ENCODE measurements around the gene GSX1.
A peak's percentile ranks its signal among the peaks of the same experiment; 100 is the strongest.
"Not testable (repeated sequence)": the region's sequence is repeated elsewhere in the genome, so short reads cannot be mapped to it uniquely, and the experiment has no call there.

Gene GSX1

GRCh38 chr13:27792393-27793218, at the start of gene GSX1:
GSX1 (plus strand) TSS chr13:27792483; CDS start chr13:27792691, 208 bp downstream.
- peak; percentile 75 for DNase-seq

DNA sequence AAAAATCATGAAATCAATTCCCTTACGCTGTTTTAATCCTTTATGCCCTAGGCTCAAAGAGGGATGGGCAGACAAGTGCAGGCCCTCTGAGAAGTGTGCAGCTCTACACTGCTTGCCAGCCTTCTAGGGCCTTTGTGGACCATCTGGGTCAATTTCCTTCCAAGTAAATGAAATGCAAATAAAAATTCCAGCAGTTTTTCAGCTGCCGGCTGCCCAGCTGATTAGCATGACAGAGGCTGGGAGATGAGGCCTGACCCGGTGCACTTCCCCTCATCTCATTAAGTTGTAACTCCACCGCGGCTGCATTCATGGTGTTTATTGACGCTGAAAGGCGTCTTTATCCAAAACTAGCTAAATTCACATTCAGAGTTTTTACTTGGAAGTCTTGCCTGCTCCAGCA, 47.5 kb upstream of the GSX1 start:
- DNase-seq = no peak

DNA sequence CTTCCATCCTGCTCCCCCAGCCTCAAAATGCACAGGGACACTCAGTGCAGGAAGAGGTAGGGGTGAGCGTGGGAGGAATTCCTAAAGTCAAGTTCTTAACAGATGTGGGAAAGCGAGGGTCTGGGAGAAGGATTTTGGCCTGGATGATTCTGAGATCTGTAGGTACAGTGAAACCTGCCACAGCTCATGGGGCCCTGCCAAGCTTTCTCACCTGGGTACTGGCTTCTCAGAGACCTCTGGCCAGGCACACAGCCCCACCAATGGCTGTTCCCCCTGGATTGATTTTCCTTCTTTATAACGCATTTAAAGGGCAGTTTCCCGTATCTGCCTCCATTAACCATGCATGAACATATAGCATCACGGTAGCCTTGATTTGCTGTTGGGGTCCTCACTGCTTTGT, 47.0 kb upstream of the GSX1 start:
- no peak for DNase-seq

- not testable (repeated sequence) for DNase-seq
Observed at GRCh38 chr13:27748143-27748542, 44.1 kb upstream of the GSX1 start.

DNA sequence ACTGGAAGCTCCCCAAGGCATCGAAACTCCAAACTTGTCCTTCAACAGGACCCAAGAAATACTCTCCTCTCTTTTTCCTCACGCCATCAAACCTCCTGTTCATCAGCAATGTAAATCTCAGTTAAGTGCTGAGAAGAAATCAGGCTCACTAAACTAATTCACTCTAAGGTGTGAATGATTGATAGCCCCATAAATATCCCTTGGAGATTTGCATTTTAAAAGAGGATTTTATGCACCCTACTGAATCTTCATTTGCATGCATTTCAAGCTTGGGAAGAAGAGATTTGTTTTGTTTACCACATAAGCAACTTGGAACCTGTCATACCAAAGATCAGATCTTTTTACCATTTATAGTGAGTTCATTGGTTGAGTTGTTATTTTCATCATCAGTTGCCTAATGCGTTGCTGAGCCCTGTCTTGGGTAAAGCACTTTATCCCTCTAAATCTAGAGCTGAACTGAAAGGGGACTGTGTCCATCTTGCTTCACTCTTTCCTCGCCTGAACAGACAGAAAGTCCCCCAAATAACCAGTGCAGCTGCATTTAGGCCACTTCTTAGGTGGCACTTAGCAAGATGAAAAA, 40.2 kb upstream of the GSX1 start:
- no peak for DNase-seq

DNA sequence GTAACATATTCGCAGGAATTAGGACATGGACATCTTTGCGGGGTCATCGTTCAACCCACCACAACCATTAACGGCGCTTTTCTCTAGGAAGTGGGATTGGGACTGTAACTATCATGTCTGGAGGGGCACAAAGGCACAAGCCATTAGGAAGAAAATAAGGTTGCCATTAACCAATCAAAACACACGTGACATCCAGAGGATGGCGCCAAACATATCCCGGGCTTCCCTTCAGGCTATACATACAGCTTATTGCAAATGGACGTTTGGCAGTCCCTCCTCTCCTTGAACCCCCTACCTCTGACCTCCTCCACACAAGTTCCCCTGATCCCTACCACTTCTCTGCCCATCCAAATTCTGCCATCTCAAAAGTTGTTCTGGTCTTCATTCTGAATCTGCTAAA, 26.6 kb upstream of the GSX1 start:
- DNase-seq = no peak

DNA sequence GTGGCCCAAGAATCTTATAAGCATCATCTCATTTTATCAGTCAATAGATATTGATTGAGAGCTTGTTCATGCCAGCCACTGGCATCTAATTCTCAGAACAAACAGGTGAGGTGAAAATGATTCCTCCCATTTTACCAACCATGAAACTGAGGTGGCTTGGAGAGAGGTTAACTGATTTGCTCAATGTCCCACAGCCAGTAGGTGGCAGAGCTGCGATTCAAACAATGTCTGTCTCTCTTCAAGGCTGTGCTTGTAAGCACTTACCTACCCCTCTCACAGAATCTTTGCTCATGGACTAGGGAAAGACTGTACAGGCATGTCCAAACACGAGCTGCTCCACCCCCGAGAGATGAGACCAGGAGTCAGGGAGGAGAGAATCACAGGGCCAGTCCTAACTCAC, 21.5 kb upstream of the GSX1 start:
- no peak for DNase-seq

- DNase-seq = no peak
Observed at GRCh38 chr13:27772651-27773425, 19.4 kb upstream of the GSX1 start.

- DNase-seq = no peak
Observed at GRCh38 chr13:27774169-27774568, 18.1 kb upstream of the GSX1 start.

DNA sequence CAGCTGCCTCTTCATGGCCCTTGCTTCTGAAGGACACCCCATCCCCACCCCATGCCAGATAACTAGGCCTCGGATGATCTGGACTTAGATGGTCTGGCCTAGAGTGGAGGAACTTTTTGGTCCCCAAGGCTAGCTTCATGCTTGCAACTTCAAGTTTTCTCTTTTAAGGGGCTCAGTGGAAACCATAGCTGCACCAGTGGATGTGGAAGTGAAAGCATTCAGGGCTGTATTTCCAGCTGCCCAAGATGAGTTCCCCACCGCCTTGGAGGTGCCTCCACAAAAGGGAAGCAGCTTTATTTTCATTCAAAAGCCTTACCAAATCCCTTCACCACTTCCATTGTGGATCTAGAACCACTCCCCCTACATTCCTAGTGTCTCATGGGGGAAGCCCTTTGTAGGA, 17.6 kb upstream of the GSX1 start:
- DNase-seq = no peak

- no peak for DNase-seq
Observed at GRCh38 chr13:27775943-27776342, 16.3 kb upstream of the GSX1 start.

GRCh38 chr13:27782151-27782550, 10.1 kb upstream of the GSX1 start:
- no peak for DNase-seq

DNA sequence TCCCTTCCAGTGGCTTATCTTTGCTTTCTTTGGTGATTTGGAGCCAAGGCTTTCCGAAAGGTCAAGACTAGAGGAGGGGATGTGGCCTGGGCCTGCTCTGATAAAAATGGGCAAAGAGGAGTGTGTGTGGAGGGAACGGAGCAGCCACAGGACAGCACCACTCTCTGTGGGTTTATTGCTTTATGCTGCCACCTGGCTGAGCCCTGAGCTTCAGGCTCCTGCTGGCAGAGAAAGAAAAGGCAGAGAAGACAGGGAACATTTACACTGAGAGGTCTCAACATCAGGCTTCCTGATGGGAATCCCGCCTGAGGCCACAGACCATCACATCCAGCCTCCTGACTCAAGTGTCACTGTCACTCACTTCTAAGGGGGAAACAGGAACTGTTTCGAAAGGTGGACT, 9.2 kb upstream of the GSX1 start:
- DNase-seq = no peak

DNA sequence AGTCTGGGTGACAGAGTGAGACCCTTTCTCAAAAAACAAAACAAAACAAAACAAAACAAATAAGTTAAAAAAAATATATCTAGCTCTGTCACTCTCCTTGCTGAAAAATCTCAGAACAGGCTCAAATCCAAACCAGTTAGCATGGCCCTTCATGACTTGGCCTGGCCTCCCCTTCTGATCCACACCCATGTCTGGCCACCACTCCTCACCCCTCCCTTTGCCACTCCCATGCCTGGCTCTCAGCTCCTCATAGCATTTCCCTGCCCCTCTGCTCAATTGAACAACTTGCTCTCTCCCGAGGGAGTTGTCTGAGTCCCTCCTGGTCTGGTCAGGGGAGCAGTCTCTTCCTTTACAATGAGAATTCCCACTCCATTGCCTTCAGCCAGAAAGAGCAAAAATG, 4.0 kb upstream of the GSX1 start:
- DNase-seq = no peak

- DNase-seq = no peak
Observed at GRCh38 chr13:27789153-27789494, 3.2 kb upstream of the GSX1 start.

GRCh38 chr13:27789495-27790303, 2.6 kb upstream of the GSX1 start:
- DNase-seq = no peak

DNA sequence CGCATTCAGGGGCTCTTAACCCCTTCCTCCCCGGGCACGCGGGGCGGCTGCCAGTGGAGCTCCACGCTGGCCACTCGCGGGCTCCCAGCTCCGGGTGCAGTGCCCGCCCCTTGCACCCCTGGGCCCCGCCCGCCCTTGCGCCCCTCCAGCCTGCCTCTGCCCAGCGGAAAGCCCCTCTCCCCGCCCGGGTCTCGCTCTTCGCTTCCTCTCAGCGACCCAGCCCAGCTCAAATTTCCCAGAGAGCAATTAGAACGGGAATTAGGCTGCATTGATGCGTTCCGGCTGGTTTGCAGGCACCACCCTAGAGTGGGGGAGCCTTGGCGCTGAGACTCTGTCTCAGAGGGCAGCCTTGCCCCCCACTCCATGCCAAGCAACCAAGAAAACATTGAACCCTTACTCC, 1.8 kb upstream of the GSX1 start:
- DNase-seq = no peak

GRCh38 chr13:27791146-27791900, 960 bp upstream of the GSX1 start:
- DNase-seq = no peak

DNA sequence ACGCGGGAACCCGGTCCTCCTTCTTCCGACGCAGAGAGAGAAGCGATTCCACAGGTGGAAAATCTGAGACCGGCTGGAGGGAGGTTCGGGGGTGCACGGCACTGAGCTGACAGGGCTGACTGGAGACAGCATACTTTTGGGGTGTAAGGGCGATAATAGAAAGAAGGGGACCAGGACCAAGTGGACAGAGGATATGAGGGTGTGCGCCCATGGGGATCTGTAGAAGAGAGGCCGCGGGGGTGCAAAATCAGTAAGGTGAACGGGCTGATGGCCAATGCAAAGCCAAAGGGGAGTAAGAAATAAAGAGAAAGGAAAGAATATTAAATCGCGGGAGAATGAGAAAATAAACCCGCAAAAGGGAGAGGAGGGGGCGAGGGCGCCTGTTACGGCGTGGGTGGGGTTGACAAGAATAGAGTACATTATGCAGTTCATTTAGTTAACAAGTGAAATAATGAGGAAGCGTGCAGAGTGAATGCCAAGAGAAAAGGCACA, 336 bp upstream of the GSX1 start:
- DNase-seq = no peak

GRCh38 chr13:27793507-27794367, 1.5 kb downstream of the GSX1 start:
- DNase-seq = no peak

GRCh38 chr13:27794368-27794691, 2.0 kb downstream of the GSX1 start:
- no peak for DNase-seq
